HG02840 (cell line): ENCODE measurements around the gene ZNF814.
A peak's percentile ranks its signal among the peaks of the same experiment; 100 is the strongest.
"Not testable (repeated sequence)": the region's sequence is repeated elsewhere in the genome, so short reads cannot be mapped to it uniquely, and the experiment has no call there.

Experiments
- ATAC-seq: cut with Tn5 transposase; IDR thresholded peaks from one replicate; pipeline ENCODE4 v1.9.1; 2021; ENCODE audit warnings: mild to moderate bottlenecking, moderate library complexity, moderate number of reproducible peaks; ENCODE audit not compliant: unreplicated experiment, low FRiP score

Gene ZNF814

GRCh38 chr19:57867868-57868492 is 20.9 kb downstream of the ZNF814 start:
- no peak for ATAC-seq

GRCh38 chr19:57862351-57862750 is 26.5 kb downstream of the ZNF814 start:
- not testable (repeated sequence) for ATAC-seq

GRCh38 chr19:57854117-57854516 is 34.7 kb downstream of the ZNF814 start:
- ATAC-seq, result not testable (repeated sequence)

GRCh38 chr19:57851812-57852603 is 36.8 kb downstream of the ZNF814 start:
- ATAC-seq, result not testable (repeated sequence)

GRCh38 chr19:57850553-57851017 is 38.3 kb downstream of the ZNF814 start:
- ATAC-seq, result no peak

- ATAC-seq, result peak; percentile 91
Measured at GRCh38 chr19:57849666-57850473, 39.0 kb downstream of the ZNF814 start, which contains the start of gene ZNF587. TSS of gene ZNF587 (plus strand) at chr19:57849859. CDS start at chr19:57850039, 180 bp downstream.

- ATAC-seq, result peak; percentile 23
Measured at GRCh38 chr19:57849162-57849665, 39.6 kb downstream of the ZNF814 start.

- not testable (repeated sequence) for ATAC-seq
Measured at GRCh38 chr19:57847164-57847563, 41.7 kb downstream of the ZNF814 start.

- no peak for ATAC-seq
Measured at GRCh38 chr19:57841122-57841763, 47.6 kb downstream of the ZNF814 start.

- ATAC-seq, result not testable (repeated sequence)
Measured at GRCh38 chr19:57838622-57839191, 50.1 kb downstream of the ZNF814 start.

GRCh38 chr19:57836991-57837390 is 51.8 kb downstream of the ZNF814 start:
- ATAC-seq, result not testable (repeated sequence)

- no peak for ATAC-seq
Measured at GRCh38 chr19:57830071-57830602, 58.7 kb downstream of the ZNF814 start, which contains the start of gene ZNF587B. TSS of gene ZNF587B (plus strand) at chr19:57830299. CDS start at chr19:57830529, 230 bp downstream.

GRCh38 chr19:57829316-57829715 is 59.5 kb downstream of the ZNF814 start:
- ATAC-seq, result no peak

GRCh38 chr19:57825511-57825910 is 63.3 kb downstream of the ZNF814 start:
- no peak for ATAC-seq

GRCh38 chr19:57823608-57824007 is 65.2 kb downstream of the ZNF814 start:
- not testable (repeated sequence) for ATAC-seq

- not testable (repeated sequence) for ATAC-seq
Measured at GRCh38 chr19:57823155-57823554, 65.7 kb downstream of the ZNF814 start.

GRCh38 chr19:57821501-57821900 is 67.3 kb downstream of the ZNF814 start:
- not testable (repeated sequence) for ATAC-seq

GRCh38 chr19:57821095-57821494 is 67.7 kb downstream of the ZNF814 start:
- ATAC-seq, result not testable (repeated sequence)

- ATAC-seq, result no peak
Measured at GRCh38 chr19:57820599-57820998, 68.2 kb downstream of the ZNF814 start.
